NT2/D1 (cell line): ENCODE data around the gene SCIN.
A peak's percentile ranks its signal among the peaks of the same experiment; 100 is the strongest.

Experiments used
- DNase-seq: peaks from one replicate; pipeline ENCODE4 v3.0.0-alpha.2; 2011; ENCODE audit warnings: low read depth, low spot score
- H3K27me3 ChIP-seq: 2 replicates; pipeline ENCODE4 v1.6.0; 2011; ENCODE audit warnings: mild to moderate bottlenecking; ENCODE audit not compliant: insufficient read length, insufficient read depth
- H3K36me3 ChIP-seq: 2 replicates; pipeline ENCODE4 v1.6.1; 2011; ENCODE audit warnings: mild to moderate bottlenecking, low read length, mixed read lengths; ENCODE audit not compliant: insufficient read depth, insufficient read length
- H3K4me1 ChIP-seq: 2 replicates; pipeline ENCODE4 v1.5.1; 2011; ENCODE audit not compliant: insufficient read depth, insufficient read length
- H3K4me3 ChIP-seq: 2 replicates; pipeline ENCODE4 v1.5.1; 2011; ENCODE audit warnings: low read depth; ENCODE audit not compliant: insufficient read length
- H3K9ac ChIP-seq: 2 replicates; pipeline ENCODE4 v1.6.0; 2011; ENCODE audit warnings: low read depth; ENCODE audit not compliant: insufficient read length
- H3K9me3 ChIP-seq: 2 replicates; pipeline ENCODE4 v1.5.1; 2011; ENCODE audit warnings: mild to moderate bottlenecking, low read length; ENCODE audit not compliant: insufficient read depth
- SUZ12 ChIP-seq: IDR thresholded peaks from 2 replicates; pipeline ENCODE4 v1.6.1; 2011; ENCODE audit not compliant: insufficient read length, insufficient read depth; ENCODE audit errors: extremely low read depth
- YY1 ChIP-seq: IDR thresholded peaks from 2 replicates; pipeline ENCODE4 v1.6.1; 2011; ENCODE audit not compliant: insufficient read length, insufficient read depth
- ZNF274 ChIP-seq: IDR thresholded peaks from 2 replicates; pipeline ENCODE4 v1.6.1; 2011; ENCODE audit warnings: mild to moderate bottlenecking, low read depth, low read length

The SCIN gene

GRCh38 chr7:12620371-12620770, 49.9 kb downstream of the SCIN start:
- H3K36me3 ChIP-seq: no peaks in the 10 kb centered on the region
- no peak overlapping the region for H3K9ac ChIP-seq
- no peaks in the 10 kb centered on the region for H3K9me3 ChIP-seq
- DNase-seq: no peak
- H3K27me3 ChIP-seq: no peaks in the 10 kb centered on the region
- no peak for TF ChIP-seq YY1
- TF ChIP-seq ZNF274: no peak
- no peak for TF ChIP-seq SUZ12
- H3K4me3 ChIP-seq: no peak overlapping the region
- no peaks in the 10 kb centered on the region for H3K4me1 ChIP-seq

DNA sequence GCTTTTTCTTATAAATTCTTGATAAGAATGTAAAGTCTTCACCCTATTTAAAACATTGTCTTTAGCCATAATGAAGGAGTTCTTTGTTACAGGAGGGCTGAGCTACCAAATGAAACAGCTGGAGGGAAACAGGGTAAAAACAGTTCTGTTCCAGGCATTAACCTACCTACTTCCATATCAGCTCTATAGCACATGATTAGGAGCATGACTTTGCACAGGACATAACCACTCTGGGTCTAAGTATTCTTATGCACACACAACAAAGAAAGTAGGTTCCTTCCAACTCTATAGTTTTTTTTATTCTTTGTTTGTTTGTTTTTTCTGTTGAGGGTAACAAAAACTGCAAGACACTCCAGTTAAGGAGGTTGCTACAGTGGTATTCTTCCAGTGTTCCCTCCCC, 52.7 kb downstream of the SCIN start:
- no peaks in the 10 kb centered on the region for H3K27me3 ChIP-seq
- no peak overlapping the region for H3K4me3 ChIP-seq
- no peaks in the 10 kb centered on the region for H3K4me1 ChIP-seq
- no peaks in the 10 kb centered on the region for H3K36me3 ChIP-seq
- H3K9me3 ChIP-seq: no peaks in the 10 kb centered on the region
- TF ChIP-seq YY1 (no peak), SUZ12 (no peak), ZNF274 (no peak)
- no peak overlapping the region for H3K9ac ChIP-seq
- DNase-seq: no peak

DNA sequence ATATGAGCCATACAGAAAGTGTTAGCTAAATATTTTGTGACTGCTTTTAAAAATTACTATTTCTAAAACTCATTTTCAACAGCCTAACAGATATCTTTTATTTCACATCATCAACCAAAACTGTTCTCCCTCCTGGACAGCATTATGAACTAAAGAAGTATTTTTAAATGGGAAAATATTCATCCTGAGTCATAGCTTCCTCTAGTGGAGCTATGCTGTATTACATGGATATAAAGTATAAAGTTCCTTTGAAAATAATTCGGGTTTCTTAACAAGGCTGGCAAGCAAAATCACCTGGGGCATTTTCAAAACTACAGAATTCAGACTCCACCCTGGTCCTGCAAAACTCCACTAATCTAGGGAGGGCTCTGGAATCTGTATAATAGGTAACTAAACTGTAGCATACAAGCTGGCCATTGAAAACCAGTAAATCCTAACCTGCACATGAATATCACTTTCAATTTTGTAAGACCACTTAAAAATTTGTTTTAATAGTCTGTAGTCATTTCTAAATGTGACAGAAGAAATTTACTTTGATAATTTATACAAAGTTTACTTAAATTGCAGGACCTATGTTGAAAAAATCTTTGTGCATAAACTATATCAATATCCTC, 53.5 kb downstream of the SCIN start:
- Histone ChIP-seq H3K9me3 (no peaks in the 10 kb centered on the region), H3K4me3 (no peak overlapping the region), H3K9ac (no peak overlapping the region), H3K27me3 (no peaks in the 10 kb centered on the region), H3K4me1 (no peaks in the 10 kb centered on the region), H3K36me3 (no peaks in the 10 kb centered on the region)
- TF ChIP-seq ZNF274 (no peak), YY1 (no peak), SUZ12 (no peak)
- peak; percentile 13 for DNase-seq

- H3K4me3 ChIP-seq: no peak overlapping the region
- DNase-seq: no peak
- H3K9ac ChIP-seq: no peak overlapping the region
- no peaks in the 10 kb centered on the region for H3K9me3 ChIP-seq
- TF ChIP-seq SUZ12: no peak
- TF ChIP-seq YY1: no peak
- TF ChIP-seq ZNF274: no peak
- H3K27me3 ChIP-seq: no peaks in the 10 kb centered on the region
- no peaks in the 10 kb centered on the region for H3K4me1 ChIP-seq
- no peaks in the 10 kb centered on the region for H3K36me3 ChIP-seq
Observed at GRCh38 chr7:12625836-12626235, 55.3 kb downstream of the SCIN start.

- no peaks in the 10 kb centered on the region for H3K27me3 ChIP-seq
- H3K9me3 ChIP-seq: no peaks in the 10 kb centered on the region
- no peaks in the 10 kb centered on the region for H3K4me1 ChIP-seq
- no peak overlapping the region for H3K9ac ChIP-seq
- no peak overlapping the region for H3K4me3 ChIP-seq
- H3K36me3 ChIP-seq: no peaks in the 10 kb centered on the region
- TF ChIP-seq SUZ12 (no peak), ZNF274 (no peak), YY1 (no peak)
- no peak for DNase-seq
Observed at GRCh38 chr7:12629816-12630512, 59.4 kb downstream of the SCIN start.

DNA sequence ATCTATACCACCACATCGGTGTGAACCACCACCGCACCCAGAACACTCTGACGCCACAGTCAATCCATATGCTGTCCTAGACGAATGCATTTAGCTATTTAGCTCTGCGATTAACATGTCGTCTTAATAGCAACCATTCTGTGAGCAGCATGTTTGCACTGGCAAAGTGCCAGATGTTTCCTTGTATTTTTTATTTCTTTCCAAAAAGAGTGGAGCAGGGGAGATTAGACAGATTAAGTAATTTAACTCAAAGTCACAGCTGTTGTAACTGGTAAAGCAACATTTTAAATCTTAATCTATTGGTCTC, 59.9 kb downstream of the SCIN start:
- no peaks in the 10 kb centered on the region for H3K9me3 ChIP-seq
- H3K4me1 ChIP-seq: no peaks in the 10 kb centered on the region
- no peaks in the 10 kb centered on the region for H3K36me3 ChIP-seq
- no peaks in the 10 kb centered on the region for H3K27me3 ChIP-seq
- TF ChIP-seq SUZ12: no peak
- TF ChIP-seq YY1: no peak
- TF ChIP-seq ZNF274: no peak
- no peak overlapping the region for H3K4me3 ChIP-seq
- no peak overlapping the region for H3K9ac ChIP-seq
- no peak for DNase-seq

GRCh38 chr7:12633582-12633981, 63.1 kb downstream of the SCIN start:
- Histone ChIP-seq H3K4me3 (no peak overlapping the region), H3K9ac (no peak overlapping the region), H3K27me3 (no peaks in the 10 kb centered on the region), H3K4me1 (no peaks in the 10 kb centered on the region), H3K9me3 (no peaks in the 10 kb centered on the region), H3K36me3 (no peaks in the 10 kb centered on the region)
- DNase-seq: no peak
- no peak for TF ChIP-seq YY1
- no peak for TF ChIP-seq SUZ12
- no peak for TF ChIP-seq ZNF274

GRCh38 chr7:12635830-12636229, 65.3 kb downstream of the SCIN start:
- H3K4me1 ChIP-seq: no peaks in the 10 kb centered on the region
- no peaks in the 10 kb centered on the region for H3K27me3 ChIP-seq
- no peaks in the 10 kb centered on the region for H3K9me3 ChIP-seq
- no peak for TF ChIP-seq SUZ12
- no peak for TF ChIP-seq YY1
- no peak for TF ChIP-seq ZNF274
- no peaks in the 10 kb centered on the region for H3K36me3 ChIP-seq
- H3K9ac ChIP-seq: no peak overlapping the region
- no peak for DNase-seq
- H3K4me3 ChIP-seq: no peak overlapping the region
